ENCODE results near the gene TARM1. TPM values are rescaled to one million over a fixed set of nuclear protein-coding genes. Genes with fewer than 3 reads are reported as not detected.
"Not testable (repeated sequence)": the region's sequence is repeated elsewhere in the genome, so short reads cannot be mapped to it uniquely, and the experiment has no call there.

The TARM1 gene
- not detected for total RNA-seq

DNA sequence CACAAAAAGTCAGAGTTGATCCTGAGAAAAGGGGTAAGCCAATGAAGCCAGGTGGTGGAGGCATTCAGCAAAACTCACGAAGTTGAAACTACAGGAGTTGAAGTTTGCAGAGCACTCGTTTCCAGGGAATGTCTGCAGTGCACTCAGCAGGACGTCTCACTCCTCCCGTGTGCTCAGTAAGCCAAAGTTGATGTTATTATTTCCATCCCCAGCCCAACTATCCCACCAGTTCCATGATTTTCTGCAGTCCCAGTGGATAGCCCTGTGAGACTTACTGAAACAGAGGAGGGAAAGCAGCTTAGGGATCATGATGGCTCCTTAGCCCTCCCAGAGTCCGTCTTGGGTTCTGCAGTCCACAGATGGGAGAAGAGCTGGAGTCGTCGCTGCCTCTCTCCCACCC lies at the start of gene TARM1:
Gene TARM1, minus strand, starts transcription at position 334 of the 400 bp plus-strand sequence. Its CDS starts 25 bp downstream, at position 309.
- ATAC-seq = no peak

DNA sequence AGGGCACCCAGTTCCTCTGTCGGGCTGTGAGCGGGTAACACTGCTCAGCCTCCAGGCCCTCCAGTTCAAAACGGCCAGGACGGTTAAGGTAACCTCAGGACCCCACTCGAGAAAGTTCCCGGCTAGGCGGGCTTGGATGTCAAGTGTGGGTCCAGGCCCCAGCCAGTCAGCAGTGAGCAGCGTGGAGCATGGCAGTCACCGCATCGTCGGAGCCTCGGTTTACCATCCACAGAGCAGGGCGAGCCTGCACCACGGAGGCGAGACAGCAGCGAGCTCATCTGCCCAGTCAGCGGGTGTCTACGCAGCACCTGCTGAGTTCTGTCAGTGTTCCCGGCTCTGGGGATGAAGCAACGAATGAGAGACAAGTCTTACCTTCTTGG lies 48.4 kb upstream of the TARM1 start:
- ATAC-seq = no peak

- ATAC-seq = no peak
Measured at GRCh38 chr19:54128796-54129616, 47.8 kb upstream of the TARM1 start.

DNA sequence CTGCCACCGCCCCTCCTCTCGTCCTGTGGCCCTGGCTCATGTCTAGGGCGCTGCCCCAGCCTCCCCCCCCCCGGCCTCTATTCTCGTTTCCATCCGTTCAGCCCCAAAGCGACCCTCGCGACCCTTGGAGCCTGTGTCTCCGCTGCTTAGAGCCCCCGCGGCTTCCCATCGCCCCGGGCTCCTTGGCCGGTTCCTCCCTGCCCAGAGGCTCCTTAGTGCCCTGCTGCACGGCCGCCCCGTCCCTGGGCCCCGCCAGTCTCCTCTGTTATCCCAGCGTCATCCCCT lies 47.2 kb upstream of the TARM1 start:
- ATAC-seq = no peak

DNA sequence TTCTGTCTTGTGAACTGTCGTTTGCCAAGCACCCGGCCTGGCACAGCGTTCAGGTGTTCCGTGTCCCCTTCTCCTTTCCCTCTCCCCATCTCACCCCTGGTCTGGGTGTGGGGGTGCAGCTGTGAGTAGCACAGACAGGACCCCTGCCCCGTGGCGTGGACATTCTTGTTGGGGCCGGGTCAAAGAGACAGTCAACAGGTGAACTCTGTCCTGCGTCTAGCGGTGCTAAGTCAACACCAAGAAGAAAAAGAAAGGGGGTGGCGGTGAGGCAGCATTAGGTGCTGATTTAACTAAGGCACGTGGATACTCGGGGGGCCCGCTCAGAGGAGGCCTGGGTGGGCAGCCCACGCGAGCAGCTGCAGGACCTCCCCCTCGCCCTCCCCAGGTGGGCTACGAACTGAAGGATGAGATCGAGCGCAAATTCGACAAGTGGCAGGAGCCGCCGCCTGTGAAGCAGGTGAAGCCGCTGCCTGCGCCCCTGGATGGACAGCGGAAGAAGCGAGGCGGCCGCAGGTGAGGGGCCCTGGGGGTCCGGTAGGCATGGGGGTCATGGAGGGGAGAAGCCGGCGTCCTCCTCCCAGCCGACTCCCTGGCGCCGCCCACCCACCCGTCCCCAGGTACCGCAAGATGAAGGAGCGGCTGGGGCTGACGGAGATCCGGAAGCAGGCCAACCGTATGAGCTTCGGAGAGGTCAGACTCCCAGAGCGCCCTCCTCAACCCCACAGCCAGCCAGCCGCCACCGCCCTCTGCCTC lies 46.7 kb upstream of the TARM1 start:
- no peak for ATAC-seq

DNA sequence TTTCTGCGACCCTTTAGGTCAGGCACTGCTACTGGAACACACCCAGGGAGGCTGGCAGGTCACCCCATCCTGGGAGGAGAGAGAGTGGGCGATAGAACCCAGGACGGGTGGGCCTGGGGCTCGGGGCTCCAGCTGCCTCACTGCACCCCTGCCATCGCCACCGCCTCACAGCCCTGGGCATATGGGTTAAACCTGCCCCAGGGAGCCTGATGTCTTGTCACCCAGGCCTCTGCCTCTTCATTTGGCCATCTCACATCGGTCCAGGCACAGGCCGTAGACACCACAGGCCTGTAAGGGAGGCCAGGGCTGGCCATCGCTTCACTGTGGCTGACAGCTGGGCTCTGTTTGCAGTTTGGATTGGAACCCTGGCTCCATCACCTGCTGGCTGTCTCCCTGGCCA lies 44.5 kb upstream of the TARM1 start:
- ATAC-seq = no peak

DNA sequence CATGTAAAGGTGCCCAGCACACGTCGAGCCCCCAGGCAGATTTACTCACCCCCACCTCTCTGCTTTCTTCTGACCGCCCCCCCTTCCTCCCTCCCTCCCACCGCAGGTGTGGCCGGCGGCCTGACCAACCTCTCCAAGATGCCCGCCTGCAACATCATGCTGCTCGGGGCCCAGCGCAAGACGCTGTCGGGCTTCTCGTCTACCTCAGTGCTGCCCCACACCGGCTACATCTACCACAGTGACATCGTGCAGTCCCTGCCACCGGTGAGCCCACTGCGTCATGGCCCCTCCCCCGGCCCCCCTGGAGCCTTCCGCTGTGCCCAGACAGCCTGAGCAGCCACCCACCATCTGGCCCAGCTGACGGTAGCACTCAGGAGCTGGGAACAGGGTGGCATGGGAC lies 43.2 kb upstream of the TARM1 start:
- ATAC-seq = no peak

GRCh38 chr19:54123682-54124081 lies 42.5 kb upstream of the TARM1 start:
- ATAC-seq = no peak

DNA sequence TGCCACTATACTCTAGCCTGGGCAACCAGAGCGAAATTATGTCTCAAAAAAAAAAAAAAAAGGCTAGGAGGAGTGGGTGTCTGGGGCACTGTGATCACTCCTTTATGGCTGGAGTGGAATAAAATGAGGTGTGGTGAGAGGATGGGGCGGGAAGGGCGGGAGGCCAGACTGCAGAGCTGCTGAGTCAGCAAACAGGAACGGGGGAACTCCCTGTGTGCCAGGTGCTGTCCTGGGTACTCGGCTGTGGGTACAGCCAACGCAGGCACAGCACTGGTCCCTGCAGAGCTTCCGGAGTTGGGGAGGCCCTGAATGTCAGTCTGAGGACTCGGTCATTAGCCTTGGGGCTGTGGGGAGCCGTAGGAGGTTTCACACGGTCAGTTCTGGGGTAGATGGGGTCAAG lies 40.1 kb upstream of the TARM1 start:
- ATAC-seq = no peak

GRCh38 chr19:54115109-54116063 lies 34.2 kb upstream of the TARM1 start, which contains the start of the genes PRPF31 and TFPT:
PRPF31 (plus strand) TSS chr19:54115754; CDS start chr19:54118279, 2,525 bp downstream.
TFPT (minus strand) TSS chr19:54115657; CDS start chr19:54115269, 388 bp downstream.
- peak; percentile 94 for ATAC-seq

DNA sequence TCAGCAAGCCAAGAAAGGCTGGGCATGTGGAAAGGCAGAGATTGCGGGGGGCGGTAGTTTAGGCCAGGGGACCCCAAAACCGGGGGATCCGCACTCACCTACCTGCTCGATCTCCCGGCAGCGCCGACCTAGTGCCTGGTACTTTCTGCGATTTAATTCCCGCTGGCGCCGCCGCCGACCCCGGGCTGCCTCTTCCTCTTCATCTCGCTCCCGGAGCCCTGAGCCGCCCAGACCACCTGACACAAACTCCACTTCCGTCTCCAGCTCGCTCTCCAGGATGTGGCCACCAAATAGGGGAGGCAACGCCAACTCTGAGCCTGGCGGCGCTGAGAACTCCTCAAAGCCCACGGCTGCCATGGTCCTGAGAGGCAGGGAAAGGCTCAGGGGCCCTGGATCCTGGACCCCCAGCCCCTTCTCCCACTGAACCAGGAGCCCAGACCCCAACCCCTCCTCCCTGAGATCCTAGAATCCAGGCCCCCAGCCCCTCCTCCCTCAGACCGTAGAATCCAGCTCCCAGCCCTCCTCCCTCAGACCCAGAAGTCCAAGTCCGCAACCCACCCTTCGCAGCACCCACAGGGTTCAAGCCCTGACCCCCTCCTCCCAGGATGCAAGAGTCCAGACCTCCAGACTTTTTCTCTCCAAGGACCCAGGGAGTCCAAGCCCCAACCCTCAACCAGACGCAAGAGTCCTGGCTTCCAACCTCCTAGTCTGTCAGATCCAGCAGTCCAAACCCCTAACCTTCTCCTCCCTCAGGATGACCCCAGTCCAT lies 33.4 kb upstream of the TARM1 start:
- peak; percentile 42 for ATAC-seq

GRCh38 chr19:54109651-54110050 lies 28.5 kb upstream of the TARM1 start:
- ATAC-seq = peak; percentile 59

DNA sequence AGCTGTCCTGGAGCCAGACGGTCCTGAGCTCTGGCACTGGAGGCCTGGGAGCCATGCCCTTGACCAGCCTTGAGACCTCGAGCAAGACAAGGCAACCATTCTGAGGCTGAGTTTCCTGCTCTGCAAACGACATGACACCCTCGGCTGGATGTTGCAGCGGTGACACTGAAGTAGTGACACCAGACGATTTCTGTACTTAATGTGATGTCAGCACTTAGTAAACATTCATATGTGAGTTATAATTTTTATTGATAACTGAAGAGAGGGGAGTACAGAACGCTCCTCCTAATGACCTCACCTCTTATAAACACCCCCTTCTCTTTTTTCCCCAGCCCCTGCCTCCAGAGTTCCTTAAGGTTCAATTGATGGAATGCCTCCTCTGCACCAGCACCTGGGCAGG lies 27.3 kb upstream of the TARM1 start:
- ATAC-seq = no peak

DNA sequence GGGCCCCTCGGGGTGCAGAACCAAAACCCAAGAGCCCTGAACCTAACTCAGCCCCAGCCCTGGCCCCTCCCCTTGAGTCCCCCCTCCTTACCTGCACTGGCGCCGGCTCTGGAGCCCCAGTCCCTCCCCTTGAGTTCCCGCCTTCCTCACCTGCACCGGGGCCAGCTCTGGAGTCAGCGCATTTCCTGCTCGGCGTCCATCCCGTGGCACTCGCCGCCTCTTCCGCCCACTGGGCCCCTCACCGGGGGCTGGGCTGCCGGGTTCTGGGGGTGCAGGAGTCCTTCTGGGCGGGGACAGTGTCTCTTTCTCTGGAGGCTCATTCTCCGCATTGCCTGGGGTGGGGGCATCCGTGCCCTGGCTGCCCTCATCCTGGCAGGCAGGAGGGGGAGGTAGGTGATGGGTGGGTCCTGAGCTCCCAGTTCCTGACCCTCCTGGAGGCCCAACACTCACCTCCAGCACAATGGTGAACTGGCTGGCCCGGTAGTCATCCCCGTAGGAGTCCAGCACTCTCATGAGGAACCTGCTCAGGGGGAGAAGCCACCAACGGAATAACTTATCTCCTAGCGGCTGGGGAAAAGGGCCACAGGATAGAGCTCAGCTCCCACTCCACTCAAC lies 26.8 kb upstream of the TARM1 start:
- ATAC-seq = no peak

DNA sequence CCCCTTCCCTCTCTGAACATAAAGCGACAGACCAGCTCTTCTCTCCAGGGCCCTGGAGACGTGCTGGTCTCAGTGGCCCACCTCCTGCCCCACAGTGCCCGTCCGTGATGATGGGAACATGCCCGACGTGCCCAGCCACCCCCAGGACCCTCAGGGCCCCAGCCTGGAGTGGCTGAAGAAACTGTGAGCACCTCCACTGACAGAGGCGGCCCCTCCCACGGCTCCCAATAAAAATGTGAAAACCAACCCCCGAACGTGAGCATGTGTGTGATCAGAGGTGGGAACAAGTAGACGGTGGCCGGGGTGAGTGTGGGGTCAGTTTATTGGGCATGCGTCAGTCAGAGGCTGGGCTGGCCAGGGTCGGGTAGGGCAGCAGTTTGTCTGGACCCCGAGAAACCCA lies 25.6 kb upstream of the TARM1 start:
- ATAC-seq = no peak

GRCh38 chr19:54105796-54106195 lies 24.6 kb upstream of the TARM1 start:
- no peak for ATAC-seq

DNA sequence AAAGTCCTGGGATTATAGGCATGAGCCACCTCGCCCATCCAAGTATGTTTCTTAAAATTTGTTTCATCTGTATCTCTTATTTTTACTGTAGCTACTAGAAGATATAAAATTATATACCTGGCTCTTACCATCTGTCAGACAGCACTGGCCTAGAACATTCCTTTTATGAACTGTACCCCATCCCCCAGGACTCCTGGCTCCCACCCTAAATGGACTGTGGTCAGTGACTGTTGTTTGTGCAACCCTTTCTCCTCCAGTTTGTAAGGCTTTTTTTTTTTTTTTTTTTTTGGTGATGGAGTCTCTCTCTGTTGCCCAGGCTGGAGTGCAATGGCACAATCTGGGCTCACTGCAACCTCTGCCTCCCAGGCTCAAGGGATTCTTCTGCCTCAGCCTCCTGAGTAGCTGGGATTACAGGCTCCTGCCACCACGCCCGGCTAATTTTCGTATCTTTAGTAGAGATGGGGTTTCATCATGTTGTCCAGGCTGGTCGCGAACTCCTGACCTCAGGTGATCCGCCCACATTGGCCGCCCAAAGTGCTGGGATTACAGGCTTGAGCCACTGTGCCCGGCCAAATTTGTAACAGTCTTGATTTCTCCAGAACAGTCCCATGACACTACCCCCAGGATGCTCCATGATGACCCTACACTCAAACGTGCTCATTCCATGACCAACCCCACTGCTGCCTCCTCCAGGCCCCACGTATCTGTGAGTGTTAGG lies 24.0 kb upstream of the TARM1 start:
- ATAC-seq = no peak

DNA sequence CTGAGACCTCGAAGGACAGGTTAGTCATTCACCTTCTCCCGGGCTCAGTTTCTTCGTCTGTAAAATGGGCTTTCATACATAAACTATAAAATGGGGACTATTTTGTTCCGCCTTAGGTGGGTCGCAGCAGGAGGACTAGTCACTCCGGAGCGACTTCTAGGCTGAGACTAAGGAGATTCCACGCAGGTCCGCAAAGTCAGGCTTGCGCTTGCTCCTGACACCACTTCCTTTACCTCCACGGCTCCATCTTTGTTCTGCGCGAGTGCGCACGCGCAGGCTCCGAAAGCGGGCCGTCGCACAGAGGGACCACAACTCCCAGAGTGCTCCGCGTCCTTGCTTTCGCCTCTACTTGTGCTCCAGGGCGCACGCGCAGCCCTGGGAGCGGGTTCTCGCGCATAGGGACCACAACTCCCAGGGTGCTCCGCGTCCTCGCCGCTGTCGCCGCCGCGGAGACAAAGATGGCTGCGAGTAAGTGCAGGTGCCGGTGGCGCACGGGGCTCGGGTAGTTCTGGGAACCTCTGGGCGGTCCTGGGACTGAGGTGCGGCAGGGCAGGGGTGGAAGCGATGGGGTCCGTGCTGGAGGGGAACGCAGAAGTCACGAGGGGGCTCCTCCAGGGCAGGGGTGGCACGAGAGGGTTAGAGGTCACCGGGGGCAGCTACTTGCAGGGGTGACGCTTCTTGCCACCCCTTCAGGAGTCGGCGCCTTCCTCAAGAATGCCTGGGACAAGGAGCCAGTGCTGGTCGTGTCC lies 21.4 kb upstream of the TARM1 start, which contains the start of gene NDUFA3:
Gene NDUFA3, plus strand, starts transcription at position 435 of the 749 bp plus-strand sequence. Its CDS starts 24 bp downstream, at position 459.
- peak; percentile 99 for ATAC-seq

DNA sequence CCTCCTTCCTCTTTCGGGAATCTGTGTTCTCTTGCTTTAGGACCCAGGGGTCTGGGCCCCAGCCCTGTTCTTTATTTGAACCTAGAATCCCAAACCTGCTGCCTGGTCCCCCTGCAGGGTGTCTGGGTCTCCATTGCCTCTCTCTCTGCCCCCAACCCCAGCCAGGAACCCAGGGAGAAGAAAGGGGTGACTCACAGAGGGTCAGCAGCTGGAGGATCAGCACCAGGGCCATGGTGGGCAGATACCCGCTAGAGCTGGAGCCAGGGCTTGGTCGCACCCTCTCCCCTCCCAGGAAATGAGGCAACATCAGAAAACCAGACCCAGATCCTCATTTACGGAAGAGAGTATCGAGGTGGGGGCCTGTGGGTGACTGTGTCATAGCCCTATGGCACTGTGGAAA lies 19.4 kb upstream of the TARM1 start, which contains the start of gene OSCAR:
Gene OSCAR, minus strand, starts transcription at position 243 of the 400 bp plus-strand sequence. Its CDS starts 11 bp downstream, at position 232.
- ATAC-seq = no peak

DNA sequence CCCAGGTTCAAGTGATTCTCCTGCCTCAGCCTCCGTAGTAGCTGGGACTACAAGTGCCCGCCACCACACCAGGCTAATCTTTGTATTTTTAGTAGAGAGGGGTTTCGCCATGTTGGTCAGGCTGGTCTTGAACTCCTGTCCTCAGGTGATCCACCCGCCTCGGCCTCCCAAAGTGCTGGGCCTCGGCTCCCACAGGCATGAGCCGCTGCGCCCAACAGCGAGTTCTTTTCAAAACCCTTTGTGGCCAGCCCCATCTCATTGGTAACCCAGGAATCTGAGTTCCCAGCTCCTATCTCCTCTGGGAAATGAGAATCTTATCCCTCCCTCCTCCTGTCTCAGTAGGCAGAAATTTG lies 18.7 kb upstream of the TARM1 start:
- ATAC-seq = not testable (repeated sequence)

Measured in esophagus mucosa (tissue), 1 donor.